HepG2 (cell line): Measurements from ENCODE around the gene GSS. TPM values are rescaled to one million over a fixed set of nuclear protein-coding genes. Genes with fewer than 3 reads are reported as not detected.

Source experiments
- ATF6 ChIP-seq: sonication (generic); formaldehyde crosslinking; conservative IDR thresholded peaks from 2 replicates; pipeline ENCODE4 v1.4.0; 2020; ENCODE audit warnings: missing genetic modification reagents
- GTF3A ChIP-seq: sonication (generic); formaldehyde crosslinking; conservative IDR thresholded peaks from 2 replicates; pipeline ENCODE4 v1.4.0; 2020; ENCODE audit warnings: mild to moderate bottlenecking, missing genetic modification reagents
- MED1 ChIP-seq: sonication (generic); formaldehyde crosslinking; IDR thresholded peaks from 2 replicates; pipeline ENCODE4 v1.4.0; 2020; ENCODE audit warnings: missing genetic modification reagents
- MEF2D ChIP-seq: sonication (generic); formaldehyde crosslinking; IDR thresholded peaks from 2 replicates; pipeline ENCODE4 v1.5.1; 2020; ENCODE audit warnings: mild to moderate bottlenecking, missing genetic modification reagents
- ZBTB40 ChIP-seq, 2 experiments: fragments of 450-650 bp in 1 of 2; sonication (generic) in 1 of 2; formaldehyde crosslinking in 1 of 2; IDR thresholded peaks; 2 replicates each; pipeline versions ENCODE4 v1.6.1 to v1.8.0; 2016 to 2022; ENCODE audit warnings: antibody characterized with exemption in 1 of 2, mild to moderate bottlenecking in 1 of 2, missing genetic modification reagents in 1 of 2
- polyA plus RNA-seq, 8 experiments: library from polyadenylated mRNA; depleted of rRNA in 3 of 8; stranded (reverse) in 7 of 8; unstranded in 1 of 8; fragments of >200 nt; fragmentation: Illumina TruSeq in 4 of 8; extraction: Trizol in 4 of 8; gene quantifications; 2 replicates each; pipeline versions ENCODE4 v1.2.1 to v1.2.3, GENCODE V29; 2011 to 2016; ENCODE audit warnings: low read depth in 4 of 8, missing spikeins in 1 of 8, mixed read lengths in 1 of 8; ENCODE audit not compliant: insufficient read depth in 1 of 8
- total RNA-seq, 5 experiments: library from RNA; depleted of rRNA; stranded (reverse); fragments of >200 nt; fragmentation: Illumina TruSeq; extraction: Trizol; gene quantifications; 2 replicates each; pipeline ENCODE4 v1.2.3, GENCODE V29; 2016; ENCODE audit warnings: low read depth in 1 of 5

GSS gene
- total and polyA plus RNA-seq, 2 of the 13 experiments (the other 11 are each of a cell fraction or from before 2014, with no cell fraction given): 80.1 to 102 TPM

- TF ChIP-seq ZBTB40 (IDR thresholded peaks at IDR 0.05): no peak
- no peak for TF ChIP-seq ZBTB40 (CRISPR knock-in tag; IDR thresholded peaks at IDR 0.05)
- TF ChIP-seq MEF2D (CRISPR knock-in tag): no peak
- TF ChIP-seq MED1 (CRISPR knock-in tag): no peak
- TF ChIP-seq GTF3A: no peak
- no peak for TF ChIP-seq ATF6 (CRISPR knock-in tag)
Observed at GRCh38 chr20:34941226-34941625, 14.4 kb downstream of the GSS start (continued).
